Measurements from ENCODE around the gene RSPH1. TPM values are rescaled to one million over a fixed set of nuclear protein-coding genes. Genes with fewer than 3 reads are reported as not detected.

The RSPH1 gene
- total RNA-seq, 1 experiment from 2014 or later: 1.5 TPM

GRCh38 chr21:42443181-42443785 lies 52.7 kb downstream of the RSPH1 start:
- Histone ChIP-seq H3K27me3 (ENCODE audit: insufficient read depth, low read length) (no peaks in the 10 kb centered on the region), H3K36me3 (ENCODE audit: control insufficient read depth in 1 of 2, insufficient read depth in 2 of 2, low read length in 2 of 2) (no peaks in the 10 kb centered on the region), H3K9me2 (ENCODE audit: insufficient read depth) (no peaks in the 10 kb centered on the region), H3K4me1 (ENCODE audit: control insufficient read depth in 1 of 2, insufficient read depth in 2 of 2, low read length in 2 of 2) (no peaks in the 10 kb centered on the region), H2AFZ (ENCODE audit: low read depth, low read length, poor library complexity, severe bottlenecking) (no peak overlapping the region), H3K79me2 (ENCODE audit: insufficient read depth, low read length) (no peaks in the 10 kb centered on the region), H3K4me2 (ENCODE audit: low read length) (no peak overlapping the region), H3K9me3 (ENCODE audit: control insufficient read depth in 1 of 2, insufficient read depth in 1 of 2, low read depth in 1 of 2, low read length in 2 of 2) (no peaks in the 10 kb centered on the region), H3K27ac (ENCODE audit: low read depth, low read length) (no peak overlapping the region), H3K9ac (ENCODE audit: low read length) (no peak overlapping the region), H3K4me3 (replicated peaks in 1 of 2; ENCODE audit: low read depth in 1 of 2, low read length in 2 of 2) (no peak overlapping the region), H4K20me1 (ENCODE audit: insufficient read depth) (no peaks in the 10 kb centered on the region)
- TF ChIP-seq RAD21 (IDR thresholded peaks at IDR 0.05; ENCODE audit: low read depth) (no peak), EGR1 (IDR thresholded peaks at IDR 0.05; ENCODE audit: low read depth) (no peak), ZFX (IDR thresholded peaks at IDR 0.05) (no peak), POLR2A (IDR thresholded peaks at IDR 0.05; ENCODE audit: borderline replicate concordance, extremely low read depth, insufficient read depth, insufficient read length) (no peak), YY1 (IDR thresholded peaks at IDR 0.05; ENCODE audit: extremely low read depth, insufficient replicate concordance, low read depth, low read length) (no peak), SP1 (IDR thresholded peaks at IDR 0.05; ENCODE audit: low read depth) (no peak), CBX3 (IDR thresholded peaks at IDR 0.05; ENCODE audit: low read depth) (no peak), JUND (IDR thresholded peaks at IDR 0.05) (no peak), TCF7L2 (IDR thresholded peaks at IDR 0.05; ENCODE audit: borderline replicate concordance, extremely low read depth, insufficient read depth, insufficient read length) (no peak), EZH2 (IDR thresholded peaks at IDR 0.05) (no peak), SRF (IDR thresholded peaks at IDR 0.05; ENCODE audit: low read depth) (no peak), SIN3A (IDR thresholded peaks at IDR 0.05; ENCODE audit: low read depth) (no peak), EZH2phosphoT487 (IDR thresholded peaks at IDR 0.05; ENCODE audit: borderline replicate concordance) (no peak), CTCF (IDR thresholded peaks at IDR 0.05 in 2 of 3, conservative IDR thresholded peaks at IDR 0.05 in 1 of 3; ENCODE audit: borderline replicate concordance in 1 of 3, insufficient read depth in 1 of 3, low read depth in 2 of 3, low read length in 2 of 3) (no peak), ZNF274 (IDR thresholded peaks at IDR 0.05; ENCODE audit: low read depth, low read length) (no peak)
- TF ChIP-seq, protein P1, sequence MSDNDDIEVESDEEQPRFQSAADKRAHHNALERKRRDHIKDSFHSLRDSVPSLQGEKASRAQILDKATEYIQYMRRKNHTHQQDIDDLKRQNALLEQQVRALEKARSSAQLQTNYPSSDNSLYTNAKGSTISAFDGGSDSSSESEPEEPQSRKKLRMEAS (IDR thresholded peaks at IDR 0.05): no peak
- TF ChIP-seq, protein P2, sequence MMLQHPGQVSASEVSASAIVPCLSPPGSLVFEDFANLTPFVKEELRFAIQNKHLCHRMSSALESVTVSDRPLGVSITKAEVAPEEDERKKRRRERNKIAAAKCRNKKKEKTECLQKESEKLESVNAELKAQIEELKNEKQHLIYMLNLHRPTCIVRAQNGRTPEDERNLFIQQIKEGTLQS (IDR thresholded peaks at IDR 0.05): no peak
- DNase-seq (ENCODE audit: low read depth, low spot score) (no peak), ATAC-seq (no peak)
- intact Hi-C loops (cut with micrococcal nuclease): no loop called here
- BruUV-seq (replicated peaks): no TSS peak
- POLR2A ChIA-PET: no interaction called here
- CTCF ChIA-PET: no interaction called here
- RAD21 ChIA-PET (ENCODE audit: low non-redundant PET in 1 of 2, low total read pairs in 2 of 2, uncharacterized antibody in 2 of 2, unreplicated experiment in 2 of 2): no interaction called here
